ENCODE data around the gene ASPSCR1.

ASPSCR1 gene

DNA sequence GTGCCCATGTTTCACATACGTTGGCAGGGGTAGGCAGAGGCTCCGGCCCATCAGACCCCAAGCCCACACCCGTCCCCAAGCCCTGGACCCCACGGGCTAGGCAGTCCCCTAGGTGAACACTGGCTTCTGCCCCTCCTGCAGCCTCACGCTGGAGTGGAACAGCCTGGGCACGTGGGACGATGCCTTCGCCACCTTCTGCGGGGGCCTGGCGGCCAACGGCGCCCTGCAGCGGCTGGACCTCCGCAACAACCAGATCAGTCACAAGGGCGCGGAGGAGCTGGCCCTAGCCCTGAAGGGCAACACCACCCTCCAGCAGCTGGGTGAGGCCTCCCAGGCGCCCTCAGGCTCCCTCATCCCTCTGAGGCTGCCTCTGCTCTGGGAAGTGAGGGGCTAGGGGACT is 47.4 kb downstream of the ASPSCR1 start:
- Histone ChIP-seq H3K36me3 (ENCODE audit: control insufficient read depth in 5 of 5, insufficient read depth in 5 of 5, low read length in 5 of 5) (peaks cover 0 to 7% (median 0%) of the 10 kb centered on the region in 5 donors), H3K27me3 (ENCODE audit: control insufficient read depth in 5 of 5, insufficient read depth in 4 of 5, low read length in 5 of 5) (no peaks in the 10 kb centered on the region), H3K4me1 (ENCODE audit: control insufficient read depth in 5 of 5, insufficient read depth in 5 of 5, low read length in 5 of 5) (peaks cover 3 to 36% (median 32%) of the 10 kb centered on the region in 5 donors), H3K4me3 (ENCODE audit: low read depth in 1 of 5, low read length in 5 of 5) (no peak overlapping the region), H3K9ac (ENCODE audit: low read length in 5 of 5) (no peak overlapping the region), H3K9me3 (ENCODE audit: control insufficient read depth in 5 of 5, low read length in 5 of 5) (no peaks in the 10 kb centered on the region), H3K27ac (ENCODE audit: low read depth, low read length) (no peak overlapping the region)

DNA sequence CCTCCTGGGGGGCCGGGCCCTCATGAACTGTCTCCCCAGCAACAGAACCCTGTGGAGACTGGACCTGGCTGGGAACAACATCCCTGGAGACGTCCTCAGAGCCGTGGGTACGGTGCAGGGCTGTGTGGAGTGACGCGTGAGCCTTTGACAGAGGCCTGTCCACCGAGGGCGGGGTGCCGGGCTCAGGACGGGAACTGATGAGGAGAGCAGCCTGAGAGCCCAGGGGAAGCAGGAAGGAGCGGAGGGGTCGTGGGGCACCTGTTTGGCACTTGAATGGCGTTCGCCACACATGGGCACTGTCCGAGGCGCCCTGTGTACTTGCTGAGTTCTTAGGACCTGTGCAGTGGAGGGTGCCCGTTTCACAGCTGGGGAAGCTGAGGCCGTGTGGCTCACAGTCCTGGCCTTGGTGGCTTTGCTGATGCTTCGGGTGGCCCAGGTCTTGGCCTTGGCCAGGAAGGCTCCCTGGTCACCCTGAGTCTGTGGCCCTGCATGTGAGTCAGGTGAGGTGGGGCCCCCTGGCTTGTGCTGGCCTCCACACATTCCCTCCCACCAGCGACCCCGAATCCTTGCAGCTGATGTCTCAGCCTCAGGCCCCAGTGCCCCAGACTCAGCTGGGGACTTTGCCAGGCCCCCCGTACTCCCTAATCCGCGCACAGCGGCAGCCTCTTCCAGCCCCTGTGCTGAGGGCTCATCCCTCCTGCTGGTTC is 48.1 kb downstream of the ASPSCR1 start:
- Histone ChIP-seq H3K4me1 (ENCODE audit: control insufficient read depth in 5 of 5, insufficient read depth in 5 of 5, low read length in 5 of 5) (peaks cover 3 to 38% (median 38%) of the 10 kb centered on the region in 5 donors), H3K27ac (ENCODE audit: low read depth, low read length) (no peak overlapping the region), H3K9me3 (ENCODE audit: control insufficient read depth in 5 of 5, low read length in 5 of 5) (no peaks in the 10 kb centered on the region), H3K9ac (ENCODE audit: low read length in 5 of 5) (no peak overlapping the region), H3K27me3 (ENCODE audit: control insufficient read depth in 5 of 5, insufficient read depth in 4 of 5, low read length in 5 of 5) (no peaks in the 10 kb centered on the region), H3K36me3 (ENCODE audit: control insufficient read depth in 5 of 5, insufficient read depth in 5 of 5, low read length in 5 of 5) (peaks cover 0 to 7% (median 0%) of the 10 kb centered on the region in 5 donors), H3K4me3 (ENCODE audit: low read depth in 1 of 5, low read length in 5 of 5) (no peak overlapping the region)

DNA sequence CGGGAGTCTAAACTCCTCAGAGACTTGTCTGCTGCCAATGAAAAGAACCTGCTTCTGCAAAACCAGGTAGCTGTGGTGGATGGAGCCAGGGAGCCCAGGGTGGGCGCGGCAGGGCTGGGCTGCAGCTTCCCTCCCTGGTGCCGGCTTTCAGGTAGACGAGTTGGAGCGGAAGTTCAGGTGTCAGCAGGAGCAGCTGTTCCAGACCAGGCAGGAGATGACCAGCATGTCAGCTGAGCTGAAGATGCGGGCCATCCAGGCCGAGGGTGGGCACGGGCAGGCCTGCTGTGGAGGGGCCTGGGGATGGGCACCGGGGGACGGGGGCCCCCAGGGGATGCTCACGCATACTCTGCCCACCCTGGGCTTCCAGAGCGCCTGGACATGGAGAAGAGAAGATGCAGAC is 50.8 kb downstream of the ASPSCR1 start:
- Histone ChIP-seq H3K4me1 (ENCODE audit: control insufficient read depth in 5 of 5, insufficient read depth in 5 of 5, low read length in 5 of 5) (peaks cover 0 to 39% (median 36%) of the 10 kb centered on the region in 5 donors), H3K27me3 (ENCODE audit: control insufficient read depth in 5 of 5, insufficient read depth in 4 of 5, low read length in 5 of 5) (peaks cover 0 to 7% (median 0%) of the 10 kb centered on the region in 5 donors), H3K9ac (ENCODE audit: low read length in 5 of 5) (no peak overlapping the region), H3K9me3 (ENCODE audit: control insufficient read depth in 5 of 5, low read length in 5 of 5) (no peaks in the 10 kb centered on the region), H3K36me3 (ENCODE audit: control insufficient read depth in 5 of 5, insufficient read depth in 5 of 5, low read length in 5 of 5) (peaks cover 0 to 7% (median 0%) of the 10 kb centered on the region in 5 donors), H3K4me3 (ENCODE audit: low read depth in 1 of 5, low read length in 5 of 5) (no peak overlapping the region), H3K27ac (ENCODE audit: low read depth, low read length) (no peak overlapping the region)

DNA sequence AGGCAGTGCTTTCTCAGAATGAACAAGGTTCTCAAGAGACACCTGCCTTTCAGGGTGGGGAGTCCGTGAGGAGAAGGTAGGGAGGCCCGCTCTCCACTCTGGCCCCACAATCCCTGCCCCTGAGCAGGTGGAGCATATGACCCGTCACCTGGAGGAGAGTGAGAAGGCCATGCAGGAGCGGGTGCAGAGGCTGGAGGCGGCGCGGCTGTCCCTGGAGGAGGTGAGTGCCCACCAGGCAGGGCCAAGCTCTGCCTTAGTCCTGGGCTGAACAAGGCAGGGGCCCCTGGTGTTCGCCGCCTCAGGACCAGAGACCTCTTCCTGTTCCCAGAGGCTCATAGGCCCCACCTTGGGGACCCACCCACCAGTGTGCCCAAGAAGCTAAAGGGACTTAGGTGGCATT is 51.5 kb downstream of the ASPSCR1 start:
- Histone ChIP-seq H3K4me1 (ENCODE audit: control insufficient read depth in 5 of 5, insufficient read depth in 5 of 5, low read length in 5 of 5) (peaks cover 0 to 32% (median 29%) of the 10 kb centered on the region in 5 donors), H3K36me3 (ENCODE audit: control insufficient read depth in 5 of 5, insufficient read depth in 5 of 5, low read length in 5 of 5) (peaks cover 0 to 7% (median 0%) of the 10 kb centered on the region in 5 donors)

DNA sequence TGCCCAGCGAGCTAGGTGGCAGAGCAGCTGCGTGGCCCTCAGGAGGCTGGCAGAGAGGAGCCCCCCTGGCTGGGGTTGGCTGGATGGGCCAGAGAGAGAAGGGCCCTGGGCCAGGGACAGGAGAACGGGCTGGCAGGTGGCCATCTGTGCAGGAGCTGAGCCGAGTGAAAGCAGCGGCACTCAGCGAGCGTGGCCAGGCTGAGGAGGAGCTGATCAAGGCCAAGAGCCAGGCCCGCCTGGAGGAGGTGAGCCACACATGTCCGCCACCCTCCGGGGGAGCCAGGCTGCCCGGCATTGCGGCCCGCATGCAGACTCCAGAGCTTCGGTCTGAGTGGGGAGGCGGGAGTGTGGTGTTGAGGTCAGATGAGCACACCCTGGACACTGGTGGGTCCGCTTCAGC is 52.0 kb downstream of the ASPSCR1 start:
- Histone ChIP-seq H3K4me1 (ENCODE audit: control insufficient read depth in 5 of 5, insufficient read depth in 5 of 5, low read length in 5 of 5) (peaks cover 0 to 31% (median 25%) of the 10 kb centered on the region in 5 donors), H3K9ac (ENCODE audit: low read length in 5 of 5) (no peak overlapping the region), H3K27ac (ENCODE audit: low read depth, low read length) (no peak overlapping the region), H3K4me3 (ENCODE audit: low read depth in 1 of 5, low read length in 5 of 5) (no peak overlapping the region), H3K36me3 (ENCODE audit: control insufficient read depth in 5 of 5, insufficient read depth in 5 of 5, low read length in 5 of 5) (peaks cover 0 to 7% (median 0%) of the 10 kb centered on the region in 5 donors), H3K27me3 (ENCODE audit: control insufficient read depth in 5 of 5, insufficient read depth in 4 of 5, low read length in 5 of 5) (peaks cover 0 to 7% (median 0%) of the 10 kb centered on the region in 5 donors), H3K9me3 (ENCODE audit: control insufficient read depth in 5 of 5, low read length in 5 of 5) (no peaks in the 10 kb centered on the region)

More for the DNA sequence above, 51.5 kb downstream of the ASPSCR1 start:
- H3K9ac ChIP-seq (ENCODE audit: low read length in 5 of 5), result no peak overlapping the region
- no peak overlapping the region for H3K27ac ChIP-seq (ENCODE audit: low read depth, low read length)
- H3K4me3 ChIP-seq (ENCODE audit: low read depth in 1 of 5, low read length in 5 of 5), result no peak overlapping the region
- H3K9me3 ChIP-seq (ENCODE audit: control insufficient read depth in 5 of 5, low read length in 5 of 5), result no peaks in the 10 kb centered on the region
- H3K27me3 ChIP-seq (ENCODE audit: control insufficient read depth in 5 of 5, insufficient read depth in 4 of 5, low read length in 5 of 5), result peaks cover 0 to 7% (median 0%) of the 10 kb centered on the region in 5 donors

DNA sequence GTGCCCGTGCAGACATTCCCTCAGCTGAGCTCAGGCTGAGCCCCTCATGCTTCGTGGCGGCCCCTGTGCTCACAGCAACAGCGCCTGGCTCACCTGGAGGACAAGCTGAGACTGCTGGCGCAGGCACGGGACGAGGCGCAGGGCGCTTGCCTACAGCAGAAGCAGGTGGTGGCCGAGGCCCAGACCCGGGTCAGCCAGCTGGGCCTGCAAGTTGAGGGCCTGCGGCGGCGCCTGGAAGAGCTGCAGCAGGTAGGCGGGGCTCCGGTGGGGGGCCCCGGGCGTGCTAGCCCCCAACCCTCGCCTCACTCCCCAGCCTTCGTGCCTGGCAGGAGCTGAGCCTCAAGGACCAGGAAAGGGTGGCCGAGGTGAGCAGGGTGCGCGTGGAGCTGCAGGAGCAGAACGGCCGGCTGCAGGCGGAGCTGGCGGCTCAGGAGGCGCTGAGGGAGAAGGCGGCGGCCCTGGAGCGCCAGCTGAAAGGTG is 52.6 kb downstream of the ASPSCR1 start:
- H3K4me1 ChIP-seq (ENCODE audit: control insufficient read depth in 5 of 5, insufficient read depth in 5 of 5, low read length in 5 of 5), result peaks cover 0 to 31% (median 24%) of the 10 kb centered on the region in 5 donors
- peaks cover 0 to 7% (median 0%) of the 10 kb centered on the region in 5 donors for H3K36me3 ChIP-seq (ENCODE audit: control insufficient read depth in 5 of 5, insufficient read depth in 5 of 5, low read length in 5 of 5)
- H3K9ac ChIP-seq (ENCODE audit: low read length in 5 of 5), result no peak overlapping the region
- no peaks in the 10 kb centered on the region for H3K9me3 ChIP-seq (ENCODE audit: control insufficient read depth in 5 of 5, low read length in 5 of 5)
- no peak overlapping the region for H3K27ac ChIP-seq (ENCODE audit: low read depth, low read length)
- peak overlapping the region in 3 of 5 donors; percentile 59 to 70 (median 67) for H3K4me3 ChIP-seq (ENCODE audit: low read depth in 1 of 5, low read length in 5 of 5)
- peaks cover 0 to 7% (median 0%) of the 10 kb centered on the region in 5 donors for H3K27me3 ChIP-seq (ENCODE audit: control insufficient read depth in 5 of 5, insufficient read depth in 4 of 5, low read length in 5 of 5)

DNA sequence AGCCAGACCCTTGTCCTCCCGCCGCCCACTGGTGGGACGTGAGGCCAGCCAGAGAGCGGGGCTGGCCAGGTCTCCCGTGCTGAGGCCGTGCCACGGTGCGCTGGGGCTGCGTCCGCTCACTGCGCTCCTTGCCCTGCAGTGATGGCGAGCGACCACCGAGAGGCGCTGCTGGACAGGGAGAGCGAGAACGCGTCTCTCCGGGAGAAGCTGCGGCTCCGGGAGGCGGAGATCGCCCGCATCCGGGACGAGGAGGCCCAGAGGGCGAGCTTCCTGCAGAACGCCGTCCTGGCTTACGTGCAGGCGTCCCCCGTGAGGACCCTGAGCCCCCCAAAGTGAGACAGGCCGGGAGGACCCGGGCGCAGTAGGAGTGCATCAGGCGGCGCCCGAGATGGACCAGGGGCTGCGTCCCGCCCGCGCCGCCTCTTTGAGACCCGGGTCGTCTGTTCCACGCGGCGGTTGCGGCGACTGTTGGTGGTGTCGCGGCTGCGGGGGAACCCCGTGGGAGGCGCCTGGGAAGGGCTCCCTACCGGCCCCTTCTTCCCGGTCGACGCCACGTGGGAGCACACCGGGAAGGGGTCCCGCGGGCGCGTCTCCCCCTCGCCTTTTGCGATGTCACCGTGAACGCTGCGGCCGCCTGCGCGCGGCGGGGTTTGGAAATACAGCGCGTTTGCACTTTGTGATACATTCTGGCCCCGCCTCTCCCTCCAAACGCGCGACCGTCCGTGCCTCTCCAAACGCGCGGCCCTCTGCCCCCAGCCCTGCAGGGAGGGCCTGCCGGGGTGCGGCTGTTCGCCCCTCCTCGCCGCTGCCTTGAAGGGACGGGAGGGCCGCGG is 53.3 kb downstream of the ASPSCR1 start:
- Histone ChIP-seq H3K27me3 (ENCODE audit: control insufficient read depth in 5 of 5, insufficient read depth in 4 of 5, low read length in 5 of 5) (peaks cover 0 to 7% (median 0%) of the 10 kb centered on the region in 5 donors), H3K4me3 (ENCODE audit: low read depth in 1 of 5, low read length in 5 of 5) (peak overlapping the region in 4 of 5 donors; percentile 55 to 70 (median 63)), H3K9me3 (ENCODE audit: control insufficient read depth in 5 of 5, low read length in 5 of 5) (no peaks in the 10 kb centered on the region), H3K9ac (ENCODE audit: low read length in 5 of 5) (peak overlapping the region in 2 of 5 donors; percentile 46 to 56), H3K4me1 (ENCODE audit: control insufficient read depth in 5 of 5, insufficient read depth in 5 of 5, low read length in 5 of 5) (peaks cover 0 to 34% (median 26%) of the 10 kb centered on the region in 5 donors), H3K36me3 (ENCODE audit: control insufficient read depth in 5 of 5, insufficient read depth in 5 of 5, low read length in 5 of 5) (peaks cover 0 to 7% (median 3%) of the 10 kb centered on the region in 5 donors), H3K27ac (ENCODE audit: low read depth, low read length) (no peak overlapping the region)

DNA sequence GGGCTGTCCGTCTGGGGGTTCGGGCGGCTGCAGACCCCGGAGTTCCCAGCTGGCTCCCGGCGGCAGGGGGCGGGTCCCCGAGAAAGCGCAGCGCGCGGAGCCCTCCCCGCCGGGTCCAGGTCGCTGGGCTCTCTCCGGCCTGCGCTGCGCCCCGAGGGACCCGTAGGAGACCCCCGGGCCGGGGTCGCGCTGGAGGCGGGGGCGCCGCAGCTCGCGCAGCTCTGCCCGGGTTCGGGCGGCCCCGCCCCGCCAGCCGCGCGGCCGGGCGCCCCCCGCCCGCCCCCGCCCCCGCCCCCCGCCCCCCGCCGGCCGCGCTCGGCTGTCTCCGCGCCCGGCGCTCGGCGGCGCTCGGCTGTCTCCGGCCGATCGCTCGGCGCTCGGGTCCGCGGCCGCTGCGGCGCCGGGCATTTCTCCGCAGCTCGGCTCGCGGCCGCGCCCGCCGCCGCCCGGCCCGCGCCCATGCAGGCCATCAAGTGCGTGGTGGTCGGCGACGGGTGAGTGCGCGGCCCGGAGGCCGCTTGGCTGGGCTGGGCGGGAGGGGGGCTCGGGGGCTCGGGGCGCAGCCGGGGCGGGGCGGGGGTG is 54.0 kb downstream of the ASPSCR1 start, which contains the start of gene RAC3:
Gene RAC3 (plus strand): TSS at position 376 of the 582 bp plus-strand sequence. CDS start 84 bp downstream, at position 460.
- Histone ChIP-seq H3K9ac (ENCODE audit: low read length in 5 of 5) (peak within 1 kb of the TSS in 2 of 5 donors; percentile 46 to 56), H3K9me3 (ENCODE audit: control insufficient read depth in 5 of 5, low read length in 5 of 5) (no peaks in the 10 kb centered on the region), H3K4me3 (ENCODE audit: low read depth in 1 of 5, low read length in 5 of 5) (peak within 1 kb of the TSS in 4 of 5 donors; percentile 55 to 70 (median 63)), H3K27me3 (ENCODE audit: control insufficient read depth in 5 of 5, insufficient read depth in 4 of 5, low read length in 5 of 5) (peaks cover 0 to 7% (median 0%) of the 10 kb centered on the region in 5 donors), H3K4me1 (ENCODE audit: control insufficient read depth in 5 of 5, insufficient read depth in 5 of 5, low read length in 5 of 5) (peaks cover 0 to 41% (median 33%) of the 10 kb centered on the region in 5 donors), H3K27ac (ENCODE audit: low read depth, low read length) (no peak within 1 kb of the TSS), H3K36me3 (ENCODE audit: control insufficient read depth in 5 of 5, insufficient read depth in 5 of 5, low read length in 5 of 5) (peaks cover 0 to 7% (median 3%) of the 10 kb centered on the region in 5 donors)

DNA sequence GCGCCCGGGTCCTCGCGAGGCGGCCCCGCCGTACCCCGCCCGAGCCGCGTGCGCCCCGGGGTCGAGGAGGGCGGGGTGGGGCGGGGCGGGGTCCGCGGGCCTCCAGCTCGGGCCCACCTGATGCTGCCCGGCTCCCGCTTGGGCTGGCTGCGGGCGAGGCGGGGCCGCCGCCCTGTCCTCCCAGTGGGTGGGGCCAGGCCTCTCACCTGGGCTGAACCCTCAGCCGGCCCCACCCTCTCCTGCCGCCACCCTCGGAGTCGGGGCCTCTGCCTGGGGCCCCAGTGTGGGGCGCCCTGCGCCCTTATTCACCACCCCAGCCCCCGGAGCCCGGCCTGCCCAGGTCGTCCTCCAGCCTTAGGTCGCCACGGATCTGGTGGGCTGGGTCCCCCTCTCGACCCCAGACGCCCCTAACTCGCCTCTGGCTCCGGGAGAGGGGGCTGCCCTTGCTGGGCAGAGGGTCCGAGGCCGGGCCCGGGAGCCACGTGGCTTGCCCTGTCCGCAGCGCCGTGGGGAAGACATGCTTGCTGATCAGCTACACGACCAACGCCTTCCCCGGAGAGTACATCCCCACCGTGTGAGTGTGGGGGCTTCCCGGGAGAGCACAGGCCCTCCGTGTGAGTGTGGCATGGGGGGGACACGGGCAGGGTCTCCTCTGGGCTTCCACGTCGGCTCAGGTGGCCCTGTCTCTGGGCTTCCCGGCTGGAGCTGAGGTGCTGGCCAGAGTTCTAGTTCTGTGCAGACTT is 54.6 kb downstream of the ASPSCR1 start:
- no peaks in the 10 kb centered on the region for H3K9me3 ChIP-seq (ENCODE audit: control insufficient read depth in 5 of 5, low read length in 5 of 5)
- peaks cover 0 to 7% (median 0%) of the 10 kb centered on the region in 5 donors for H3K27me3 ChIP-seq (ENCODE audit: control insufficient read depth in 5 of 5, insufficient read depth in 4 of 5, low read length in 5 of 5)
- H3K4me1 ChIP-seq (ENCODE audit: control insufficient read depth in 5 of 5, insufficient read depth in 5 of 5, low read length in 5 of 5), result peaks cover 2 to 48% (median 39%) of the 10 kb centered on the region in 5 donors
- H3K9ac ChIP-seq (ENCODE audit: low read length in 5 of 5), result peak overlapping the region in 1 of 5 donors; percentile 52
- H3K36me3 ChIP-seq (ENCODE audit: control insufficient read depth in 5 of 5, insufficient read depth in 5 of 5, low read length in 5 of 5), result peaks cover 0 to 4% (median 2%) of the 10 kb centered on the region in 5 donors
- peak overlapping the region in 2 of 5 donors; percentile 40 to 51 for H3K4me3 ChIP-seq (ENCODE audit: low read depth in 1 of 5, low read length in 5 of 5)
- no peak overlapping the region for H3K27ac ChIP-seq (ENCODE audit: low read depth, low read length)
